Measurements from ENCODE around the gene DIAPH3.

GRCh38 chr13:59834801-59835200 lies 328.9 kb downstream of the DIAPH3 start:
- TF ChIP-seq, protein P1, sequence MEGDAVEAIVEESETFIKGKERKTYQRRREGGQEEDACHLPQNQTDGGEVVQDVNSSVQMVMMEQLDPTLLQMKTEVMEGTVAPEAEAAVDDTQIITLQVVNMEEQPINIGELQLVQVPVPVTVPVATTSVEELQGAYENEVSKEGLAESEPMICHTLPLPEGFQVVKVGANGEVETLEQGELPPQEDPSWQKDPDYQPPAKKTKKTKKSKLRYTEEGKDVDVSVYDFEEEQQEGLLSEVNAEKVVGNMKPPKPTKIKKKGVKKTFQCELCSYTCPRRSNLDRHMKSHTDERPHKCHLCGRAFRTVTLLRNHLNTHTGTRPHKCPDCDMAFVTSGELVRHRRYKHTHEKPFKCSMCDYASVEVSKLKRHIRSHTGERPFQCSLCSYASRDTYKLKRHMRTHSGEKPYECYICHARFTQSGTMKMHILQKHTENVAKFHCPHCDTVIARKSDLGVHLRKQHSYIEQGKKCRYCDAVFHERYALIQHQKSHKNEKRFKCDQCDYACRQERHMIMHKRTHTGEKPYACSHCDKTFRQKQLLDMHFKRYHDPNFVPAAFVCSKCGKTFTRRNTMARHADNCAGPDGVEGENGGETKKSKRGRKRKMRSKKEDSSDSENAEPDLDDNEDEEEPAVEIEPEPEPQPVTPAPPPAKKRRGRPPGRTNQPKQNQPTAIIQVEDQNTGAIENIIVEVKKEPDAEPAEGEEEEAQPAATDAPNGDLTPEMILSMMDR (IDR thresholded peaks at IDR 0.05): no peak
- no peak for TF ChIP-seq ZFX (IDR thresholded peaks at IDR 0.05; ENCODE audit: borderline replicate concordance)

Measured in 22Rv1 (cell line).